Activated T-cell treated with anti-CD3 and anti-CD28 coated beads, Interleukin-2, amount 50 U/mL, for 24 hours (primary cell): ENCODE results near the gene SIGLEC10.
"Not testable (repeated sequence)": the region's sequence is repeated elsewhere in the genome, so short reads cannot be mapped to it uniquely, and the experiment has no call there.

Experiments used
- DNase-seq: peaks from one replicate; pipeline ENCODE4 v3.0.0-alpha.2; 2020
- H3K27ac Mint-ChIP-seq: 2 replicates; pipeline ENCODE4 v1.8.0; 2020; ENCODE audit warnings: mild to moderate bottlenecking, mixed read lengths
- H3K27me3 Mint-ChIP-seq: 2 replicates; pipeline ENCODE4 v1.8.0; 2020; ENCODE audit warnings: mixed read lengths
- H3K36me3 Mint-ChIP-seq: 2 replicates; pipeline ENCODE4 v1.8.0; 2020; ENCODE audit warnings: low read depth, mixed read lengths
- H3K4me1 Mint-ChIP-seq: 2 replicates; pipeline ENCODE4 v1.8.0; 2020; ENCODE audit warnings: low read depth, mixed read lengths
- H3K4me3 Mint-ChIP-seq: 2 replicates; pipeline ENCODE4 v1.8.0; 2020; ENCODE audit warnings: mild to moderate bottlenecking, moderate library complexity, mixed read lengths
- H3K9me3 Mint-ChIP-seq: 2 replicates; pipeline ENCODE4 v1.8.0; 2020; ENCODE audit warnings: mixed read lengths

SIGLEC10 gene

GRCh38 chr19:51420511-51420910, 3.1 kb upstream of the SIGLEC10 start:
- not testable (repeated sequence) for H3K4me3 Mint-ChIP-seq, H3K36me3 Mint-ChIP-seq
- peaks cover 35% of the 10 kb centered on the region for H3K4me1 Mint-ChIP-seq

GRCh38 chr19:51418707-51419106, 1.3 kb upstream of the SIGLEC10 start:
- Mint-ChIP-seq H3K36me3 (no peaks in the 10 kb centered on the region), H3K27ac (no peak overlapping the region), H3K4me1 (peaks cover 32% of the 10 kb centered on the region), H3K4me3 (no peak overlapping the region), H3K9me3 (no peaks in the 10 kb centered on the region), H3K27me3 (peaks cover 24% of the 10 kb centered on the region)
- no peak for DNase-seq

More at GRCh38 chr19:51420511-51420910, 3.1 kb upstream of the SIGLEC10 start:
- H3K27ac Mint-ChIP-seq, H3K9me3 Mint-ChIP-seq, DNase-seq: not testable (repeated sequence)
- peaks cover 24% of the 10 kb centered on the region for H3K27me3 Mint-ChIP-seq

- H3K9me3 Mint-ChIP-seq: no peaks in the 10 kb centered on the region
- no peak overlapping the region for H3K27ac Mint-ChIP-seq
- DNase-seq: no peak
- peaks cover 24% of the 10 kb centered on the region for H3K27me3 Mint-ChIP-seq
- H3K4me1 Mint-ChIP-seq: peaks cover 32% of the 10 kb centered on the region
- H3K4me3 Mint-ChIP-seq: no peak overlapping the region
- H3K36me3 Mint-ChIP-seq: no peaks in the 10 kb centered on the region
Measured at GRCh38 chr19:51417810-51418157, 342 bp upstream of the SIGLEC10 start.

DNA sequence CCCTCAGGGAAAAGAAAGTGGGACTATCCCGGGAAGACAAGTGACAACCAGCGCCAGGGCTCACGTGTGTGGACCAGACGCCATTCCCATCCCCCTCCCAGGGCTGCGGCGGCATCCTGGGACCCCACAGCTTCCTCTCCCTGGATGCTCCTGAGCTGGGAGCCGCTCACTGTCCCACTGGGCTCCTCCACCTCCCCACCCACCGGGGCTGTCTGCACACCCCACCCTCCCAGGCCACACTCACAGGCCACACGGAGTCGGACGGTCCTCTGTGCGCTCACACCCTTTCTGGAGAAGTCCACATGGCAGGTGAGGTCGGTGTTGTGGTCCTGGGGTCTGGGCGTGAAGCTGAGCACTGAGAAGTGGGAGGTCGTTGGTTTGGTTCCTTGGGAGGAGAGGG, 1.0 kb downstream of the SIGLEC10 start:
- not testable (repeated sequence) for DNase-seq, H3K36me3 Mint-ChIP-seq, H3K27ac Mint-ChIP-seq, H3K9me3 Mint-ChIP-seq, H3K4me3 Mint-ChIP-seq
- Mint-ChIP-seq H3K27me3 (peaks cover 19% of the 10 kb centered on the region), H3K4me1 (peaks cover 26% of the 10 kb centered on the region)

DNA sequence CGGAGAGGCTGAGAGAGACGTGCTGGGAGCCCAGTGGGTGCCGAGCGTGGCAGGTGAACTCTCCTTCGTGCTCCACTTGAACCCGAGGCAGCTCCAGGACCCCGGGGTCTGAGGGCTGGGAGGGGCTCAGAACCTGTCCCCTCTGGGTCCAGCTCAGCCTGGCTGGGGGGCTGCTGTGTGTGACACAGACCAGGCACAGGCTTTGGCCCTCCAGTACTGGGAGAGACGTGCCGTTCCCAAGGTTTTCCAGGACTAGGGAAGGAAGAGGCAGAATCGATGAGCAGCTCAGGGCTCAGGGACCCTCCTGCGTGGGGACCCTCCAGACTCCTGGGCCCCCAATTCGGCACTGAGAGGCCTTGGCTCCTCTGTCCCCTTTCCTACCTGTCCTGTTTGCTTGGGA, 2.3 kb downstream of the SIGLEC10 start:
- DNase-seq: no peak
- H3K4me3 Mint-ChIP-seq: no peak overlapping the region
- H3K9me3 Mint-ChIP-seq: no peaks in the 10 kb centered on the region
- no peak overlapping the region for H3K27ac Mint-ChIP-seq
- peaks cover 20% of the 10 kb centered on the region for H3K4me1 Mint-ChIP-seq
- no peaks in the 10 kb centered on the region for H3K36me3 Mint-ChIP-seq
- peaks cover 16% of the 10 kb centered on the region for H3K27me3 Mint-ChIP-seq

GRCh38 chr19:51410950-51411748, 6.3 kb downstream of the SIGLEC10 start:
- Mint-ChIP-seq H3K27me3 (peaks cover 11% of the 10 kb centered on the region), H3K27ac (no peak overlapping the region), H3K9me3 (no peaks in the 10 kb centered on the region), H3K4me3 (no peak overlapping the region), H3K4me1 (peaks cover 8% of the 10 kb centered on the region), H3K36me3 (no peaks in the 10 kb centered on the region)
- DNase-seq: no peak

GRCh38 chr19:51407511-51408131, 9.8 kb downstream of the SIGLEC10 start:
- H3K36me3 Mint-ChIP-seq: peaks cover 8% of the 10 kb centered on the region
- no peak overlapping the region for H3K4me3 Mint-ChIP-seq
- peaks cover 5% of the 10 kb centered on the region for H3K9me3 Mint-ChIP-seq
- peaks cover 8% of the 10 kb centered on the region for H3K4me1 Mint-ChIP-seq
- H3K27ac Mint-ChIP-seq: no peak overlapping the region
- DNase-seq: peak; percentile 44
- peaks cover 11% of the 10 kb centered on the region for H3K27me3 Mint-ChIP-seq

DNA sequence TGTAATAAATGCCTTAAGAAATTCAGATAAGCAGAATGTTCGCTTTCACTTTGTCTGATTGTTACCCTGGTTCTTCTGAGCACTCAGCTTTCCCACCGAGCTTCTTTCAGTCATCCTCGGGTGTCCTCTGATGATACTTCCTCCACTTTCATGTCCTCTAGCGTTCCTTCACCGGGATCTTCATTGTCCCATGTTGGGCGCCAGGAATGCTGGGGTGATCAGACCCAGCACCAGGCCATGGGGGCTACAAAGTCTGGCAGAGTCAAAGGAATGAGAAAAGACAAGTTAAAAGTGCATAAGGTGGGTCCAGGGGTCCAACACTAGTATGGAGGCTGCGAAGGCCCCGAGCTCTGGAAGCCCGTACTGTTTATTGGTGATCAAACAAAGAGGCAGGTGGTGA, 15.3 kb downstream of the SIGLEC10 start:
- no peak overlapping the region for H3K4me3 Mint-ChIP-seq
- DNase-seq: no peak
- peaks cover 16% of the 10 kb centered on the region for H3K36me3 Mint-ChIP-seq
- H3K4me1 Mint-ChIP-seq: peaks cover 15% of the 10 kb centered on the region
- no peak overlapping the region for H3K27ac Mint-ChIP-seq
- H3K9me3 Mint-ChIP-seq: peaks cover 14% of the 10 kb centered on the region
- H3K27me3 Mint-ChIP-seq: peaks cover 4% of the 10 kb centered on the region

GRCh38 chr19:51399936-51400335, 17.5 kb downstream of the SIGLEC10 start:
- H3K27ac Mint-ChIP-seq: not testable (repeated sequence)

DNA sequence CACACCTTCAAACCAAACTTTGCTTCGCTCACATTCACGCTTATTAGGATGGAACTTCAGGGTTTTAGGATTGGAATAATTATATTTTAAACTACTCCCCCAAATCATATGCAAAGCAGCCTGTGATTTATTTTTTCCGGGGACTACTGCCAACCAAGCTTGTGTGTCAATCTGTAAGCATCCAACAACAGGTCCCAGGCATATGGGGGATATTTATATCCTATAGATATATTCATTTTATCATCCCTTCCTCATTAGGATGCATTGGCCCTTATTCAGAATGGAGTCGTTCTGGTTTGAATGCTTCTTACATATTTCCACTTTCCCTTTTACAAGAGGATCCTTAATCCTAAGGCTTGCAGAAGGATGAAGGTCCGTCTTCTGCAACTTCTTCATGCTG, 18.2 kb downstream of the SIGLEC10 start:
- peaks cover 26% of the 10 kb centered on the region for H3K36me3 Mint-ChIP-seq
- peaks cover 14% of the 10 kb centered on the region for H3K9me3 Mint-ChIP-seq
- H3K27me3 Mint-ChIP-seq: no peaks in the 10 kb centered on the region
- H3K4me1 Mint-ChIP-seq: peaks cover 40% of the 10 kb centered on the region
- DNase-seq: no peak
- H3K27ac Mint-ChIP-seq: no peak overlapping the region
- no peak overlapping the region for H3K4me3 Mint-ChIP-seq

More at GRCh38 chr19:51399936-51400335, 17.5 kb downstream of the SIGLEC10 start:
- H3K9me3 Mint-ChIP-seq: peaks cover 14% of the 10 kb centered on the region
- H3K27me3 Mint-ChIP-seq, H3K4me3 Mint-ChIP-seq, DNase-seq: not testable (repeated sequence)
- peaks cover 34% of the 10 kb centered on the region for H3K4me1 Mint-ChIP-seq
- peaks cover 20% of the 10 kb centered on the region for H3K36me3 Mint-ChIP-seq

DNA sequence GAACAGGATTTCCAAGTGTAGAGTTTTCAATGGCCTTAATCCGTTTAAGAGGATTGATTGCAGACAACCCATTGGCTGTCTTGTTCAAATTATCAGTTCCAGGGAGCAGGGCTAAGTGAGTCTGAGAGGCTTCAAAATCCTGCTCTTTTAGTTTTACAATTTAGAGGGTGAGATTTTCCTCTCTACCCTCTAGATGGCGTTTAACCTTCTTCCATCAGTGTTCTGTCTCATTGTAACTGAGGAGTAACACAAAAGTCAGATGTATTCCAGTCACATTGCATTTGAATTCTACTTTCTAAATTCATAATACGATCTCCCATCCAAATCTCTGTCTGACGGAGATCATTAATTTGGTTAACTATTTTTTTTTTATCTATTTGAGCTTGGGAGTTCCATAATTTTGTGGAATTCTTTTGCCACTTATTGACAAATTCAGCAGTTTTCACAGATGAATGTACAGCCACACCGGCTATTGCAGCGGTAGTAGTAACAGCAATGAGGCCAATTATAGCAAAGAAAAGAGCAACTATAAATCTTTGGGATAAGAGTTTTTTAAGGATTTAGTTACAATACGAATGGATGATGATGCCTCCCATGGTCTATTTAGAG, 19.2 kb downstream of the SIGLEC10 start:
- no peak overlapping the region for H3K4me3 Mint-ChIP-seq
- H3K27me3 Mint-ChIP-seq: no peaks in the 10 kb centered on the region
- peaks cover 13% of the 10 kb centered on the region for H3K9me3 Mint-ChIP-seq
- peaks cover 21% of the 10 kb centered on the region for H3K36me3 Mint-ChIP-seq
- no peak for DNase-seq
- peaks cover 46% of the 10 kb centered on the region for H3K4me1 Mint-ChIP-seq
- no peak overlapping the region for H3K27ac Mint-ChIP-seq

DNA sequence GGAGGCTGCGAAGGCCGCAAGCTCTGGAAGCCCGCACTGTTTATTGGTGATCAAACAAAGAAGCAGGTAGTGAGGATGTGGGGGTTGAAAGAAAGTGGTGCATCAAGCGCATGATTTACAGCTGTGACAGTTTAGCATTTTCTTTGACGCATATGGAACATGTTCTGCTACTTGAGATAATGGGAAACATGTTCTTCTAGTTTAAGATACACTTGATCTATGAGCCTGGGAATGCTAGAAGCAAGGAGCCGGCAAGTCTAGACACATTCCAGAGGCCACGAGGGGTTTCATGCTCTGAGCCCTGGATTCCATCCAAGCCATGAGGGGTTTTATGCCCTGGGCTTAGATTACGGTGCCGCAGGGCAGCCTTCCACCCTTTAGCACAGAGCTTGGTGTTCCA, 20.0 kb downstream of the SIGLEC10 start:
- not testable (repeated sequence) for H3K27ac Mint-ChIP-seq, H3K27me3 Mint-ChIP-seq, H3K4me3 Mint-ChIP-seq, DNase-seq, H3K9me3 Mint-ChIP-seq
- Mint-ChIP-seq H3K36me3 (peaks cover 18% of the 10 kb centered on the region), H3K4me1 (peaks cover 53% of the 10 kb centered on the region)

- no peaks in the 10 kb centered on the region for H3K27me3 Mint-ChIP-seq
- peaks cover 13% of the 10 kb centered on the region for H3K36me3 Mint-ChIP-seq
- peak overlapping the region; percentile 98 for H3K27ac Mint-ChIP-seq
- H3K9me3 Mint-ChIP-seq: no peaks in the 10 kb centered on the region
- peaks cover 59% of the 10 kb centered on the region for H3K4me1 Mint-ChIP-seq
- no peak overlapping the region for H3K4me3 Mint-ChIP-seq
- DNase-seq: no peak
Measured at GRCh38 chr19:51396175-51396574, 21.3 kb downstream of the SIGLEC10 start.

- peak overlapping the region; percentile 98 for H3K27ac Mint-ChIP-seq
- peak; percentile 90 for DNase-seq
- H3K4me3 Mint-ChIP-seq: peak overlapping the region; percentile 93
- H3K36me3 Mint-ChIP-seq: peaks cover 12% of the 10 kb centered on the region
- H3K27me3 Mint-ChIP-seq: no peaks in the 10 kb centered on the region
- no peaks in the 10 kb centered on the region for H3K9me3 Mint-ChIP-seq
- H3K4me1 Mint-ChIP-seq: peaks cover 60% of the 10 kb centered on the region
Measured at GRCh38 chr19:51394050-51394836, 23.2 kb downstream of the SIGLEC10 start.
